ENCODE measurements around the gene EYS.
"Not testable (repeated sequence)": the region's sequence is repeated elsewhere in the genome, so short reads cannot be mapped to it uniquely, and the experiment has no call there.

Gene EYS

DNA sequence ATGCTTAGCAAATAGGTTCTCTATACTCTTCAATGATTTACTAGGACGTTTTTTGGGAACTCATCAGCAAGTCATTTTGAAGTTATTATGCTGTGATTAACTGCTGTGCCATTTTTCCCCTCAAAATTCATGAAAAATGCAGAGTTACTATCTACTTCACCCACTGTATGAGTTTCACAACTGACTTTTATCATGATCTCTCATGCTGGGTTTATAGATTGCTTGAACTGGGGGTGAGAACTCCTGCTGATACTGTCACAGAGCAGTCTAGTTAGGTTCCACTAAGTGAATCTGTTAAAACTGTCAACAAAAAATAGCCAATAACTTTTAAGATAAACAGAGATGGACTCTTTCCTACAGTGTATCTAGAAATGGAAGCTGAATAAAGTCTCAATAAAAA lies 136.7 kb downstream of the EYS start:
- H3K4me1 Mint-ChIP-seq: no peaks in the 10 kb centered on the region
- H3K4me3 Mint-ChIP-seq: no peak overlapping the region
- H3K27ac Mint-ChIP-seq: no peak overlapping the region
- DNase-seq (no peak), ATAC-seq (replicated peaks) (no peak)
- H3K36me3 Mint-ChIP-seq: no peaks in the 10 kb centered on the region
- peaks cover 4 to 13% of the 10 kb centered on the region in 2 donors for H3K9me3 Mint-ChIP-seq
- no peaks in the 10 kb centered on the region for H3K27me3 Mint-ChIP-seq

DNA sequence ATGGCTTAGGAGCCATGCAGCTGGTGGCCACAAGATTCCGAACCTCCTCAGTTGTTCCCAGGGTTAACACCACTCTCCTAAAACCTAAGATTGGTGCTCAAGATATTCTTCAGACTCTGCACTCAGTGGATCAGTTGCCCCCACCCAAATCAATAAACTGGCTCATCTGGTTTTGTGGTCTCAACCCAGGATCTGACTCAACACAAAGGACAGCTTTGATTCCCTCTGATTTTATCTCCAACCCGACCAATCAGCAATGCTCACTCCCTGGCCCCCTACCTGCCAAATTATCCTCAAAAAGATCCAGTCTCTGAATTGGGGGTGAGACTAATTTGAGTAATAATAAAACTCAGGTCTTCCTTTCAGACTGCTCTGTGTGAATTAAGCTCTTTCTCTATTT lies 137.5 kb downstream of the EYS start:
- peaks cover 4 to 13% of the 10 kb centered on the region in 2 donors for H3K9me3 Mint-ChIP-seq

DNA sequence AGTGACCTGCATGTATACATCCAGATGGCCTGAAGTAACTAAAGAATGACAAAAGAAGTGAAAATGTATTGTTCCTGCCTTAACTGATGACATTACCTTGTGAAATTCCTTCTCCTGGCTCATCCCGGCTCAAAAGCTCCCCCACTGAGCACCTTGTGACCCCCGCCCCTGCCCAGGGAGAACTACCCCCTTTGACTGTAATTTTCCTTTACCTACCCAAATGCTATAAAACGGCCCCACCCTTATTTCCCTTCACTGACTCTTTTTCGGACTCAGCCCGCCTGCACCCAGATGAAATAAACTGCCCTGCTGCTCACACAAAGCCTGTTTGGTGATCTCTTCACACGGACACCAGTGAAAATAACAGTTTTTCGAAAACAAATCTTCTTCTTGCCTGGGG lies 138.0 kb downstream of the EYS start:
- not testable (repeated sequence) for H3K27ac Mint-ChIP-seq; ATAC-seq (replicated peaks); H3K4me1 Mint-ChIP-seq; H3K27me3 Mint-ChIP-seq; DNase-seq; H3K36me3 Mint-ChIP-seq; H3K4me3 Mint-ChIP-seq
- H3K9me3 Mint-ChIP-seq: peaks cover 5 to 13% of the 10 kb centered on the region in 2 donors

More for the DNA sequence above, 137.5 kb downstream of the EYS start:
- DNase-seq (no peak), ATAC-seq (replicated peaks) (no peak)
- Mint-ChIP-seq H3K4me1 (no peaks in the 10 kb centered on the region), H3K27ac (no peak overlapping the region), H3K27me3 (no peaks in the 10 kb centered on the region), H3K36me3 (no peaks in the 10 kb centered on the region), H3K4me3 (no peak overlapping the region)

DNA sequence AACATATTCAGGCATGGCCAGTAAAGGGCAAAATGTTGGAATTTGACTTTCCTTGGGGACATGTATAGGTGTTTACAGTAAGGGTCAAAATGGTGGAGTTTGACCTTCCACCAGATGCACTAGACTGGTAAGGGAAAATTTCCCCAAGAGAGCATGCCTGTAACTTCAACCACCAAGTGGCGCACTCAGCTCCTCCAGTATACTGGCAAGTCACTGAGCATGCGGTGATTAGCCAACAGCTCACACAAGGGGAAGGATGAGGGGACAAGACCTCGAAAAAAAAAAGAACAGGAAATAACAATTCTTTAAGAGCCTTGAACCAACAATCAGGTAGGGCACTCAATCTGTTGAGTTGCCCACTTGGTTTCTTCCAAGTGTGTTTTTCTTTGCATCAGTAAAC lies 140.9 kb downstream of the EYS start:
- Mint-ChIP-seq H3K4me1 (no peaks in the 10 kb centered on the region), H3K27ac (no peak overlapping the region), H3K9me3 (peaks cover 5 to 13% of the 10 kb centered on the region in 2 donors), H3K4me3 (no peak overlapping the region), H3K27me3 (no peaks in the 10 kb centered on the region), H3K36me3 (no peaks in the 10 kb centered on the region)
- no peak for ATAC-seq (replicated peaks)
- DNase-seq: no peak

DNA sequence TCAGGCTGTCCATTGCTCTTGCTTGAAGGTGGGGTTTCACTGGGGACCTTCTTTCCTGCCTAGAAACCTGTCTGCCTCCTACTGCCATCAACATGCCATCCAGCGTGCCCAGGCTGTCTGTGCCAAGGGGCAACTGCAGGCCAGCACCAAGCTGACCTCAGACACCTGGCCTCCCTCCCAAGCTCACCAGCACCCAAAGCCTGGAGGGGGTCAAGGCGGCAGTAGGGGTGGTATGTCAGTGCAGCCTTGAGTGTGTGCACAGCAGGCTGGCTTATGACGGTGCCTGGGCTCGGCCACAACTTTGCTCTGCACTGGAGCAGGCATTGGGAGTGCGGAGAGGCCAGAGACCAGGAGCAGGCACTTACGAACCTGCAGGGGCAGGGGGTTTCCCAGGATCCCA lies 149.0 kb downstream of the EYS start:
- no peak overlapping the region for H3K4me3 Mint-ChIP-seq
- H3K27me3 Mint-ChIP-seq: no peaks in the 10 kb centered on the region

DNA sequence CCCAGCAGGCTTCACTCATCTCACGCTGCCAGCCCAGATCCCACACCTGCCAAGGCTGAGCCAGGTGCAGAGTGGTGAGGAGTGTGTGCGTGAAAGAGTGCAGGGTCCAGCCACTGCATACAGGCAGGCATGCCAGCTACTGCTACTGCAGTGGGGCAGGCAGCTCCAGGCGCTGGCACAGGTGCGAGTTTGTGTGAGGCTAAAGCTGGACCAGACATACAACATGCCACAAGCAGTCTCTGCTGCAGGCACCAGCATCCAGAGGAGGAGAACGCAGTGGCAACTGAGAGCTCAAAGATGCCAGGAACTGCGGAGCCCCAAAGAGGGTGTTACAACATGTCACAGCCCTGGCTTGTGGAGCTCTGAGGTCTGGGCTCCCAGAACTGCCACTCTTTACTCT lies 149.8 kb downstream of the EYS start:
- no peaks in the 10 kb centered on the region for H3K27me3 Mint-ChIP-seq
- ATAC-seq (replicated peaks) (no peak), DNase-seq (no peak)
- no peaks in the 10 kb centered on the region for H3K4me1 Mint-ChIP-seq
- no peak overlapping the region for H3K4me3 Mint-ChIP-seq
- H3K27ac Mint-ChIP-seq: no peak overlapping the region
- no peaks in the 10 kb centered on the region for H3K36me3 Mint-ChIP-seq
- peaks cover 0 to 1% of the 10 kb centered on the region in 2 donors for H3K9me3 Mint-ChIP-seq

More for the DNA sequence above, 149.0 kb downstream of the EYS start:
- no peak overlapping the region for H3K27ac Mint-ChIP-seq
- H3K9me3 Mint-ChIP-seq: peaks cover 0 to 1% of the 10 kb centered on the region in 2 donors
- DNase-seq (no peak), ATAC-seq (replicated peaks) (no peak)
- H3K36me3 Mint-ChIP-seq: no peaks in the 10 kb centered on the region
- no peaks in the 10 kb centered on the region for H3K4me1 Mint-ChIP-seq

DNA sequence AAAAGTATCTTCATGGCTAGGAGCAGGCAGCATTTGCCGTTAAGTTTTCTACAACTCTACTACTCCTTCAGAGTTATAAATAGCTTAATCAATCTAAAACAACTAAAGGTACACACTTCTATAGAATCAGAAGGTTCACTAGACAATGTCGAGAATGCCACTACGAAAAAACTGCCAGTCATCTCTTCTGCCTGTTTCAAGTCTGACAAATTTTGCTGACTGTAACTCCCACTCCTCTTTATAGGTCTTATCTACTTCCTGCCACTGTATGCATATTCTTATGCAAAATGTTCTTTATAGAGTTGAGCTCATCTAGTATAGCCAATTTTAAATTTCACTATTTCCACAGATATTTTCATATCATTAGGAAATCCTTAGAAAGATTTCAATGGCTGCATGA lies 160.1 kb downstream of the EYS start:
- DNase-seq: no peak
- no peaks in the 10 kb centered on the region for H3K27me3 Mint-ChIP-seq
- no peak overlapping the region for H3K27ac Mint-ChIP-seq
- ATAC-seq (replicated peaks): no peak
- no peak overlapping the region for H3K4me3 Mint-ChIP-seq
- H3K9me3 Mint-ChIP-seq: peaks cover 2 to 3% of the 10 kb centered on the region in 2 donors
- no peaks in the 10 kb centered on the region for H3K36me3 Mint-ChIP-seq
- no peaks in the 10 kb centered on the region for H3K4me1 Mint-ChIP-seq

DNA sequence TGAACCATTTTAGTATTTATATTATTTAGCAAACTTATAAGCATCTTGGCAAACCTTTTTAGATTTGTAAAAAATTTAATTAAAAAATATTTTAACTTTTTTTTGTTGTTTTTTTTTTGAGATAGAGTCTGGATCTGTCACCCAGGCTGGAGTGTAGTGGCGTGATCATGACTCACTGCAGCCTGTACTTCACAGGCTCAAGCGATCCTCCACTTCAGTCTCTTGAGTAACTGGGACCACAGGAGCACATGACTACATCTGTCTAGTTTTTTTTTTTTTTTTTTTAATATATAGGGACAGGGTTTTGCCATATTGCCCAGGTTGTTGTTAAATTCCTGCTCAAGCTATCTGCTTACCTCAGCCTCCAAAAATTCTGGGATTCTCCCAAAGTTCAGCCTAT lies 161.1 kb downstream of the EYS start:
- peaks cover 2 to 3% of the 10 kb centered on the region in 2 donors for H3K9me3 Mint-ChIP-seq
- no peaks in the 10 kb centered on the region for H3K36me3 Mint-ChIP-seq
- H3K4me1 Mint-ChIP-seq: no peaks in the 10 kb centered on the region
- H3K4me3 Mint-ChIP-seq: no peak overlapping the region
- H3K27ac Mint-ChIP-seq: no peak overlapping the region
- no peaks in the 10 kb centered on the region for H3K27me3 Mint-ChIP-seq
- no peak for DNase-seq
- ATAC-seq (replicated peaks): no peak

DNA sequence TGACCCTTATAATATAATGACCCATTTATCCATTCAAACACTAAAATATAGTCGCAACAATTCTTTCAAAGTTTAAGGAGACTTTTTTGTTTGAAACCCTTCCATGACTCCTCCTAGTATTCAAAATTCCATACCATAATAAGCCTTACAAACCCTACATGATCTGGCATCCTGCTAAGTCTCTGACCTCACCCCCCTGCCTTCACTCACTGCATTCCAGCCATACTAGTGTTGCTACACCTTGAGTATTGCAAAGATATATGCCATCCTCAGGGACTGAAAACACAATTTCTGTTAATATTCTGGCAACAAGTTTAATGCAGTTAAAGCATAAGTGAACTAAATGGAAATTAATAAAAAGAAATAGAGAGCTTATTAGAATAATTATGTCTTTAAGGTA lies 168.4 kb downstream of the EYS start:
- Mint-ChIP-seq H3K4me3 (no peak overlapping the region), H3K27me3 (no peaks in the 10 kb centered on the region), H3K4me1 (no peaks in the 10 kb centered on the region), H3K9me3 (peaks cover 2 to 10% of the 10 kb centered on the region in 2 donors), H3K27ac (no peak overlapping the region), H3K36me3 (no peaks in the 10 kb centered on the region)
- DNase-seq (no peak), ATAC-seq (replicated peaks) (no peak)

DNA sequence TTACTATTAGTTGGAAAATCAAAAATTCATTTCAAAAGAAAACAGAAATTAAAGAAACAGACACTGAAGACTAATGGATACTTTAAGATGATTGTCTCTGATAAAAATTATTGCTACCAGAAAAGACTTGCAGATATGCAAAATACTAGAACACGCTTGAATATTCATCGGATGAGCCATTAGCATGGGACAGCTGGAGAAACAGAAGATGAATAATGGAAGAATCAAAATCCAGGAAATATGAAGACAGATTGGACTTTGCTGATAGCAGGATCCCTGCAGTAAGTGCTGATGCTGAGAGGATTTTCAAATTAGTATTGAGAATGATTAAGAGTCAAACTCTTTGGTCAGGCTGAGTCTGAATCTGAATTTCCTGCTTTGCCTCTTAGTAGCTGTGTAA lies 169.4 kb downstream of the EYS start:
- no peaks in the 10 kb centered on the region for H3K36me3 Mint-ChIP-seq
- H3K27me3 Mint-ChIP-seq: no peaks in the 10 kb centered on the region
- DNase-seq (no peak), ATAC-seq (replicated peaks) (no peak)
- H3K4me1 Mint-ChIP-seq: no peaks in the 10 kb centered on the region
- no peak overlapping the region for H3K27ac Mint-ChIP-seq
- peaks cover 0 to 10% of the 10 kb centered on the region in 2 donors for H3K9me3 Mint-ChIP-seq
- H3K4me3 Mint-ChIP-seq: no peak overlapping the region

DNA sequence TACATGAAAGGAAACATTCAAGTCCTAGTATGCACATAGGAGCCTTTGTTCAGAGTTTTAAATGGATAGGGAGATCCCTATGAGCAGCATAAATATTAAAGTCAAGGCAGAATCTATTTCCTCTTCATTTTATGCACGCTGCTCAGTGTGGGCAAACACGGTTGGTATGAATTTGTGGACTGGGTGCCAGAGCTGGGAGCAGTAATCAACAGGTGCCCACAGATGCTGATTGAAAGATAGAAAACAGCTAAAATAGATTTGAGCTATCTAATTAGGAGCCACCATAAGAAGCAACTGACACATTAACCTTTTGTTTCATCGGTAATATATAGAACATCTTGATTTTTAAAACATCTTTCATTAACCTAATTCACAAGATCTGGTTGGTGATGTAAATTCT lies 175.5 kb downstream of the EYS start:
- Mint-ChIP-seq H3K9me3 (peaks cover 0 to 10% of the 10 kb centered on the region in 2 donors), H3K4me1 (no peaks in the 10 kb centered on the region), H3K27me3 (no peaks in the 10 kb centered on the region), H3K4me3 (no peak overlapping the region), H3K36me3 (no peaks in the 10 kb centered on the region), H3K27ac (no peak overlapping the region)
- ATAC-seq (replicated peaks): no peak
- no peak for DNase-seq

DNA sequence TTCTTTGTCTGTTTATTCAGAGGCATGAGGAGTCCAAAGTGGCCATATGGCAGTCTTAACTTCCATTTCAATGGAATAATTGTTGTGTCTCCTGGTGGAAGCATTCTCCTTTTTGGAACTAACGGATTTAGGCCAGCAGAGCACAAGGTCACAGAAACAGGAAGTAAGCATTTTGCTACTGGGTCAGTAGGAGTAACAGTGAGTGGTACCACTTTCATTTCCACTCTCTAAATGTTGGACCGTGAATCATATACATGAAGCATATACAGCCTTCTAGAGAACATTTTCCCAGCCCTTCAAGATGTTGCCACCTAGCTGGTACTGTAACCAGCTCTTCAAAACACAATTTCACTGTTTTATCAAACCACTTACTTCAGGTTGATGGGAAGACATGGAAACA lies 182.8 kb downstream of the EYS start:
- ATAC-seq (replicated peaks) (no peak), DNase-seq (no peak)
- Mint-ChIP-seq H3K9me3 (peaks cover 3 to 4% of the 10 kb centered on the region in 2 donors), H3K4me3 (no peak overlapping the region), H3K4me1 (no peaks in the 10 kb centered on the region), H3K36me3 (no peaks in the 10 kb centered on the region), H3K27me3 (no peaks in the 10 kb centered on the region), H3K27ac (no peak overlapping the region)

DNA sequence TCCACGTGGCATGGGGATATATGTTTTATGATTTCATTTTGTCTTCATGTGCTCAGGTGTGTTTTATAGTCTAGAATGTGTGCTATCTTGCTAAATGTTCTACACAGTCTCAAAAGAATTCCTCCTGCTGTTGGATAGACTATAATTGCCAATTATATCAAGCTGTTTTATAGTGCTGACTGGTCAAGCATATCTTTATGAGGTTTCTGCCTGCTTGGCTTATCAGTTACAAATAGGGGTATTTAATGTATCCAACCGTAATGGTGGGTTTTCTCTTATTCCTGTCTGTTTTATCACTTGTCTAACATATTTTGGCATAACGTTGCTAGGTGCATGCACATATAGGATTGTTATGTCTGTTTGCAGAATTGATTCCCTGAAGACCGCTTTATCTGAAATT lies 201.3 kb downstream of the EYS start:
- no peaks in the 10 kb centered on the region for H3K36me3 Mint-ChIP-seq
- no peak overlapping the region for H3K4me3 Mint-ChIP-seq
- ATAC-seq (replicated peaks) (no peak), DNase-seq (no peak)
- no peaks in the 10 kb centered on the region for H3K4me1 Mint-ChIP-seq
- peaks cover 0 to 3% of the 10 kb centered on the region in 2 donors for H3K9me3 Mint-ChIP-seq
- H3K27me3 Mint-ChIP-seq: no peaks in the 10 kb centered on the region
- no peak overlapping the region for H3K27ac Mint-ChIP-seq

DNA sequence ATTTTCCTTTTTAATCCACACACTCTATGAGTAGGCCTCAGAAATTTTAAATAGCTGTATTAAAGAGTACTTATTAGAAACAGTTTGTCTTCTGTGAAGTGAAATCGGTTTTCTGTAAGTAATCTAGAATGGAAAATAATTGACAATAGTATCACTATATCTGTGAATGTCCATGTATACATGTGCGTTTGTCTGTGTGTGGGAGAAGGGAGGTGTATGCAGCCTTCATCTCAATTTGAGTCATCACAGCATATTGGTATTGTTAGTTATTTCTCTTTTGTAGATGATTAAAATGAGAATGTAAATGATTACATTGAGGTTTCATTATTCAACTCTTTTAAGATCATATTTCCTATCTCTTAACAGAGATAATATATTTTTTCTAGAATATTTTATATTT lies 206.0 kb downstream of the EYS start:
- Mint-ChIP-seq H3K4me3 (no peak overlapping the region), H3K27me3 (no peaks in the 10 kb centered on the region), H3K36me3 (no peaks in the 10 kb centered on the region), H3K27ac (no peak overlapping the region), H3K4me1 (no peaks in the 10 kb centered on the region), H3K9me3 (peaks cover 3 to 4% of the 10 kb centered on the region in 2 donors)
- DNase-seq (no peak), ATAC-seq (replicated peaks) (no peak)

DNA sequence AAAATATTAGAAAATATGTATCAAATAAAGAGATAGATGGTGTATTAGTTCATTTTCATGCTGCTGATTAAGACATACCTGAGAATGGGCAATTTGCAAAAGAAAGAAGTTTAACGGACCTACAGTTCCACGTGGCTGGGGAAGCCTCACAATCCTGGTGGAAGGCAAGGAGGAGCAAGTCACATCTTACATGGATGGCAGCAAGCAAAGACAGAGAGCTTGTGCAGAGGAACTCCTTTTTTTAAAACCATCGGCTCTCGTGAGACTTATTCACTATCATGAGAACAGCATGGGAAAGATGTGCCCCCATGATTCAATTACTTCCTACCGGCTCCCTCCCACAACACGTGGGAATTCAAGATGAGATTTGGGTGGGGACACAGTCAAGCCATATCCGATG lies 223.4 kb downstream of the EYS start:
- not testable (repeated sequence) for H3K9me3 Mint-ChIP-seq; H3K27me3 Mint-ChIP-seq; H3K4me1 Mint-ChIP-seq; ATAC-seq (replicated peaks); H3K27ac Mint-ChIP-seq; H3K4me3 Mint-ChIP-seq; H3K36me3 Mint-ChIP-seq; DNase-seq

DNA sequence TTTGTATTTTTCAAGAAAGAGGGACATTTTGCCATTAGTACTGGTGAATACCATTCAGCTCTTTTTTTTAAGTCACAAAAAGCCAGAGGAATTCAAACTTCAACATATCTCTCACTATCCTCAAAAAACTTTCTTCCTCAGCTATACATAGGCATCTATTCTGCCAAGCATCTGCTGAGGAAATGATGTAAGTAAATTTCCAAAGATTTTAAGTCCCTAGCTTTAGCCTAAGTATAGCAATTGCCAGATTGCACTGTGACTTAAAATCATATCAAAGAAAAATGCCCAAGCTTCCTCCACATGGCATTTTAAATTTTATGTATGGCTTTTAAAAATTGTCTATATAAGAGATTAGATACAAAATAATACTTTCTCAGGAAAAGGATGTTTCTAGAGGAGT lies 237.4 kb downstream of the EYS start:
- Mint-ChIP-seq H3K4me3 (no peak overlapping the region), H3K9me3 (peaks cover 4 to 8% of the 10 kb centered on the region in 2 donors), H3K36me3 (no peaks in the 10 kb centered on the region), H3K27ac (no peak overlapping the region), H3K4me1 (no peaks in the 10 kb centered on the region), H3K27me3 (no peaks in the 10 kb centered on the region)
- ATAC-seq (replicated peaks) (no peak), DNase-seq (no peak)
